C1 segment of cervical spinal cord (tissue), 14 donors: ENCODE measurements around the gene ADARB2.
A peak's percentile ranks its signal among the peaks of the same experiment; 100 is the strongest.
"Not testable (repeated sequence)": the region's sequence is repeated elsewhere in the genome, so short reads cannot be mapped to it uniquely, and the experiment has no call there.

Experiments
- DNase-seq, 14 donors: peaks; one replicate each; lab custom pipeline; 2025; lab: John Stamatoyannopoulos, UW

Gene ADARB2

GRCh38 chr10:1268831-1269230, 468.5 kb downstream of the ADARB2 start:
- no peak for DNase-seq

GRCh38 chr10:1267568-1267967, 469.8 kb downstream of the ADARB2 start:
- no peak for DNase-seq

GRCh38 chr10:1267148-1267547, 470.2 kb downstream of the ADARB2 start:
- DNase-seq: no peak

GRCh38 chr10:1266033-1266802, 471.1 kb downstream of the ADARB2 start:
- DNase-seq: no peak

- no peak for DNase-seq
Measured at GRCh38 chr10:1264001-1264400, 473.3 kb downstream of the ADARB2 start.

GRCh38 chr10:1257274-1257673, 480.1 kb downstream of the ADARB2 start:
- DNase-seq: no peak

- DNase-seq: no peak
Measured at GRCh38 chr10:1256432-1256725, 480.9 kb downstream of the ADARB2 start.

GRCh38 chr10:1255600-1256431, 481.5 kb downstream of the ADARB2 start:
- no peak for DNase-seq

- no peak for DNase-seq
Measured at GRCh38 chr10:1255118-1255517, 482.2 kb downstream of the ADARB2 start.

GRCh38 chr10:1253523-1254353, 483.6 kb downstream of the ADARB2 start:
- no peak for DNase-seq

- DNase-seq: peak in 1 of 14 donors; percentile 41
Measured at GRCh38 chr10:1251769-1252168, 485.6 kb downstream of the ADARB2 start.

GRCh38 chr10:1249142-1249920, 488.0 kb downstream of the ADARB2 start:
- DNase-seq: no peak

- DNase-seq: not testable (repeated sequence)
Measured at GRCh38 chr10:1248262-1248630, 489.1 kb downstream of the ADARB2 start.

- no peak for DNase-seq
Measured at GRCh38 chr10:1247598-1248261, 489.6 kb downstream of the ADARB2 start.

GRCh38 chr10:1244493-1244892, 492.8 kb downstream of the ADARB2 start:
- DNase-seq: no peak

- peak in 1 of 14 donors; percentile 24 for DNase-seq
Measured at GRCh38 chr10:1243486-1244234, 493.7 kb downstream of the ADARB2 start.

GRCh38 chr10:1242975-1243374, 494.4 kb downstream of the ADARB2 start:
- DNase-seq: no peak

- DNase-seq: no peak
Measured at GRCh38 chr10:1241973-1242935, 495.1 kb downstream of the ADARB2 start.

- no peak for DNase-seq
Measured at GRCh38 chr10:1241322-1241890, 495.9 kb downstream of the ADARB2 start.
